Left lung (tissue), 10 donors: ENCODE data around the gene NDUFB6. TPM values are rescaled to one million over a fixed set of nuclear protein-coding genes. Genes with fewer than 3 reads are reported as not detected.

Experiments used
- ATAC-seq: fragments of 200-7000 bp; cut with Tn5 transposase; one replicate; pipeline ENCODE4 v1.9.1; 2020; ENCODE audit warnings: moderate library complexity
- DNase-seq, 4 donors: peaks; one replicate each; pipeline ENCODE4 v3.0.0-alpha.2; 2013 to 2020
- H3K27ac ChIP-seq, 2 donors: fragments of 200-600 bp; sonication (generic) in 1 of 2; one replicate each; pipeline versions ENCODE4 v1.5.0 to v1.8.0; 2020 to 2021
- H3K27me3 ChIP-seq, 2 donors: fragments of 200-600 bp; sonication (generic) in 1 of 2; one replicate each; pipeline versions ENCODE4 v1.5.0 to v1.8.0; 2020 to 2021
- H3K36me3 ChIP-seq, 2 donors: fragments of 200-600 bp; sonication (generic) in 1 of 2; one replicate each; pipeline versions ENCODE4 v1.5.0 to v1.8.0; 2020 to 2021
- H3K4me1 ChIP-seq, 2 donors: fragments of 200-600 bp; one replicate each; pipeline ENCODE4 v1.8.0; 2021
- H3K4me3 ChIP-seq, 2 donors: fragments of 200-600 bp; sonication (generic) in 1 of 2; one replicate each; pipeline versions ENCODE4 v1.5.0 to v1.8.0; 2020 to 2021; ENCODE audit warnings: mild to moderate bottlenecking in 1 of 2
- H3K9me3 ChIP-seq, 2 donors: fragments of 200-600 bp; sonication (generic) in 1 of 2; one replicate each; pipeline versions ENCODE4 v1.5.0 to v1.8.0; 2020 to 2021
- CTCF ChIP-seq, 2 donors: fragments of 200-600 bp; sonication (generic) in 1 of 2; IDR thresholded peaks; one replicate each; pipeline versions ENCODE4 v1.5.0 to v1.8.0; 2021; ENCODE audit warnings: antibody characterized with exemption in 2 of 2
- intact Hi-C, 2 donors: fragments of 100-400 bp; cut with DNase I; formaldehyde crosslinking; loops; one replicate each; pipeline versions ENCODE4 v1.11.2 to v1.14.2; 2022
- polyA plus RNA-seq, 6 donors: library from polyadenylated mRNA; unstranded; fragments of 120-200 nt; gene quantifications; one replicate each; pipeline ENCODE4 v1.2.1, GENCODE V29; 2013; ENCODE audit not compliant: insufficient read length in 6 of 6
- total RNA-seq, 2 donors: library from RNA; stranded (reverse); fragmentation: NEBNext Ultra II Directional; extraction: Animal tissue kit (Norgen Biotek cat#: 25700); gene quantifications; one replicate each; pipeline ENCODE4 v1.2.1, GENCODE V29; 2021
- donor health status: DM: no; HTN: yes; CAD: no.
- donor health status: DM: no; HTN: no; CAD: no.

NDUFB6 gene
- total and polyA plus RNA-seq, 8 donors: 44.1 to 61.0 (median 52.0) TPM

DNA sequence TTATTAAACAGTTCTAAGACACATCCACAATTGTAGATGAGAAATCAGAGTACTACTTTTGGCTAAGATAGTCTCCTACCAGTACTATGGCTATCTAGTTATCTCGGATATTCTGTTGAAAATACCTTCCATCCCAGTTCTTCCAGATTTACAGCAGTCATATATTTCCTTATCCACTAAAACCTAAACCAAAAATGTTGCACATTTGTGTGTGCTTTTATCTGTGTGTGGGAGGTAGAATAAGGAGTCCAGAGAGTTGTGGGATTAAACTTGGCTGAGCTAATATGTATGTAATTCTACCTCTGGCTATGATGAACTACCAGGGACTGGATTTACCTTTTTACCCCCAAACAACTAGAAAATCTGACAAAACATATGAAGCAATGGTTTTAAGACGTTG, 17.5 kb upstream of the NDUFB6 start:
- Histone ChIP-seq H3K36me3 (no peaks in the 10 kb centered on the region), H3K27me3 (peaks cover 0 to 9% of the 10 kb centered on the region in 2 donors), H3K9me3 (no peaks in the 10 kb centered on the region), H3K4me1 (no peaks in the 10 kb centered on the region), H3K27ac (no peak overlapping the region), H3K4me3 (no peak overlapping the region)
- intact Hi-C loops: no loop called here
- TF ChIP-seq CTCF (IDR thresholded peaks at IDR 0.05): no peak
- no peak for ATAC-seq
- no peak for DNase-seq

- H3K4me3 ChIP-seq: no peak overlapping the region
- H3K9me3 ChIP-seq: no peaks in the 10 kb centered on the region
- H3K27me3 ChIP-seq: peaks cover 0 to 9% of the 10 kb centered on the region in 2 donors
- no peaks in the 10 kb centered on the region for H3K36me3 ChIP-seq
- peak; percentile 85 for ATAC-seq
- H3K27ac ChIP-seq: no peak overlapping the region
- H3K4me1 ChIP-seq: no peaks in the 10 kb centered on the region
- intact Hi-C loops: loop anchor here in 1 of 2 donors (5.0 kb wide), 1 partner anchor 378 kb away; no protein-coding TSS in a partner anchor
- peak in 1 of 2 donors; percentile 18 for TF ChIP-seq CTCF (IDR thresholded peaks at IDR 0.05)
- peak in 2 of 4 donors; percentile 29 to 31 for DNase-seq
Measured at GRCh38 chr9:32589083-32589723, 16.2 kb upstream of the NDUFB6 start.

GRCh38 chr9:32587901-32588300, 14.9 kb upstream of the NDUFB6 start:
- intact Hi-C loops: loop anchor here in 1 of 2 donors (5.0 kb wide), 1 partner anchor 379 kb away; no protein-coding TSS in a partner anchor
- no peak for DNase-seq
- Histone ChIP-seq H3K36me3 (no peaks in the 10 kb centered on the region), H3K27me3 (peaks cover 0 to 9% of the 10 kb centered on the region in 2 donors), H3K4me1 (no peaks in the 10 kb centered on the region), H3K27ac (no peak overlapping the region), H3K9me3 (no peaks in the 10 kb centered on the region), H3K4me3 (no peak overlapping the region)
- ATAC-seq: peak; percentile 49
- TF ChIP-seq CTCF (IDR thresholded peaks at IDR 0.05): no peak

- DNase-seq: no peak
- no peak for ATAC-seq
- Histone ChIP-seq H3K27ac (no peak overlapping the region), H3K9me3 (no peaks in the 10 kb centered on the region), H3K4me1 (no peaks in the 10 kb centered on the region), H3K27me3 (peaks cover 0 to 8% of the 10 kb centered on the region in 2 donors), H3K4me3 (no peak overlapping the region), H3K36me3 (no peaks in the 10 kb centered on the region)
- intact Hi-C loops: loop anchor here in 1 of 2 donors (5.0 kb wide), 1 partner anchor 383 kb away; no protein-coding TSS in a partner anchor
- TF ChIP-seq CTCF (IDR thresholded peaks at IDR 0.05): no peak
Measured at GRCh38 chr9:32584784-32585183, 11.8 kb upstream of the NDUFB6 start.

DNA sequence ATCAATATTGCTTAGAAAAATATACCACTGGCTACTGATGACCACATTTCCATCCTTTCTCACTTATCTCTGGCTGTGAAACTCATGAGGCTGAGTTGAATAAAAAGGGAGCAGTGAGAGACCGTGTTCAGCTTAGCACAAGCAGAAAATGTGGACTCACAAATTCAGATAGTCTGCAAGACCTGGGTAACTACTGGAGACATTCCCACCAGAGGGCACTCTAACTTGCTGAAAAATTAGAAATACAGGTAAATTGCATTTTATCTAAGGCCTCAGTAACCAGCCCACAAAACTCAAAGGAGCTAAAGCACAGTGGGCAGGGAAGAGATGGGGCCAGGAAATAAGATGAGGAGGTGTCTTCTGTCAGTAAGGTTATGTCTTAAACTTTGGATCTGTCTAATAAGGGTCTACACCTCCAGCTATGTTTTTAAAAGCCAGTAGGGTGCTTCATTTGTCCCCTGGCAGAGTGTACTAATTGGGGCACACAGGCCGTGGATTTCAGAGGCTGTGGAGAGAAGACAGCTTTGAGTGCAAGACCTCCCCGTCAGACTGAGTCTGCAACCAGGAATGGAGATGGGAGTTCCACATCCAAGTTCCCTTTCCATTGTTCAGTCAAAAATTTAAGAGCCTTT, 8.7 kb upstream of the NDUFB6 start:
- Histone ChIP-seq H3K9me3 (no peaks in the 10 kb centered on the region), H3K27me3 (peaks cover 0 to 18% of the 10 kb centered on the region in 2 donors), H3K4me3 (no peak overlapping the region), H3K27ac (no peak overlapping the region), H3K4me1 (no peaks in the 10 kb centered on the region), H3K36me3 (no peaks in the 10 kb centered on the region)
- peak; percentile 68 for ATAC-seq
- intact Hi-C loops: loop anchor here in 1 of 2 donors (2.0 kb wide), 1 partner anchor 203 kb away; no protein-coding TSS in a partner anchor
- peak in 2 of 4 donors; percentile 18 to 53 for DNase-seq
- peak; percentile 26 to 29 for TF ChIP-seq CTCF (IDR thresholded peaks at IDR 0.05)
